ENCODE results near the gene MARCHF9.

GRCh38 chr12:57731411-57732080 lies 23.4 kb upstream of the MARCHF9 start:
- no peak for TF ChIP-seq CTCF (IDR thresholded peaks at IDR 0.05; ENCODE audit: low read depth, low read length)
- TF ChIP-seq POLR2A (IDR thresholded peaks at IDR 0.05; ENCODE audit: extremely low read depth, insufficient read length), result no peak

Measured in NB4 (cell line).